GM13977 (cell line): ENCODE measurements around the gene ANKRD63.

Experiments
- DNase-seq: peaks from one replicate; pipeline ENCODE4 v3.0.0; 2012; ENCODE audit warnings: low spot score
- CTCF ChIP-seq: IDR thresholded peaks from 2 replicates; pipeline ENCODE4 v1.5.1; 2012; ENCODE audit warnings: mild to moderate bottlenecking, control low read depth; ENCODE audit not compliant: insufficient read depth; ENCODE audit errors: extremely low read depth, missing control alignments
- in situ Hi-C: fragments of 300-500 bp; cut with MboI; formaldehyde crosslinking; loops from one replicate; pipeline ENCODE4 v1.12.0; 2022; ENCODE audit warnings: low sequenced_read_pairs, low pct_unique_long_range_greater_than_20kb, mixed read lengths, inconsistent platforms; ENCODE audit not compliant: unreplicated experiment

The ANKRD63 gene

DNA sequence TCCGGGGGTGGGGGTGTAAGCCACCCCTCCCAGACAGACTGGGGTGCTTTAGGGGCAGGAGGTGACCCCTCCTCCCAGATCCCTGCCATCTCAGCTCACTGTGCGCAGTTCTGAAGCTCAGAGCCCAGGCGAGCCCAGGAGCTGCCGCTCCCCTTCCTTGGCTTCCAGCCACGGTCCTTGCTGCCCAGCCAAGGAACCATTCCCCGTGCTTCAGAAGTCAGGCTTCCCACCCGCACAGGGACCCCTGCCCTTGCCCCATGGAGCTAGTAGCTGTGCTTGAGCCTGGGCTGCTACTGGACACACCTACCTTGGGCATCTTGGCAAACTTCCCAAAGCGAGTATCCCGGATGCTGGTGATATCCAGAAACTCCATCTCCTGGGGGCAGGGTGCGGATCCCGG, 20.1 kb upstream of the ANKRD63 start:
- in situ Hi-C loops = no loop called here
- TF ChIP-seq CTCF = no peak
- no peak for DNase-seq

DNA sequence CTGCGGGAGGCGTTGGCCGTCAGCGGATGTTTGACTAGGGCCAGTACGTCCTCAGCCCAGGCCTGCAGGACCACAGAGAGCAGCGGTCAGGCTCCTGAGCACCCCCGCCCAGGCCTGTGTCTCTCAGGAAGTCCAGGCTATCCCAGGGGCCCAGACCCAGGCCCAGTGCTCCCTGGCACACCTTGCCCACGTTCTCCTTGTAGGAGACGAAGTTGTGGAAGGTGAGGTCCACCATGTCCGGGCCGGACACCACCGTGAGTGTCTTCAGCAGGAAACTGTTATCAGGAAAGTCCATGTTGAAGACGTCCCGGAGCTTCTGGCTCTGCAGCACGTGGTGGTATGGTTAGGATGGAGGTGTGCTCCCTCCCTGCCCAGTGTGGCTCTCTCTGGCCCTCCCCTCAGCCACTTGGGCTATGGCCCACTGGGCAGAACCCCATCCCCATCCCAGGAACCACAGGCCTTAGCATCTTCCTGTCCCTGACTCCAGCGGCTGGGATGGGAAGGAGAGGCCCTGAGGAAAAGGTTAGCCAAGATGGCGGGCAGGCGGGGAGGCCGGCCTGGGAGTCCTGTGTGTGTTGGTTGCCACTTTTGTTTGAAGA, 19.5 kb upstream of the ANKRD63 start:
- DNase-seq = no peak
- no peak for TF ChIP-seq CTCF
- in situ Hi-C loops = no loop called here

- no peak for DNase-seq
- TF ChIP-seq CTCF = no peak
- in situ Hi-C loops = no loop called here
These were observed 18.8 kb upstream of the ANKRD63 start for GRCh38 chr15:40301467-40302179.

GRCh38 chr15:40300771-40301170, 17.9 kb upstream of the ANKRD63 start:
- TF ChIP-seq CTCF = no peak
- in situ Hi-C loops = no loop called here
- no peak for DNase-seq

GRCh38 chr15:40300367-40300766, 17.5 kb upstream of the ANKRD63 start:
- no peak for DNase-seq
- no peak for TF ChIP-seq CTCF
- in situ Hi-C loops = no loop called here

- in situ Hi-C loops = no loop called here
- DNase-seq = no peak
- TF ChIP-seq CTCF = no peak
These were observed 15.5 kb upstream of the ANKRD63 start for GRCh38 chr15:40298216-40298935.
